Measurements from ENCODE around the gene C3orf33. TPM values are rescaled to one million over a fixed set of nuclear protein-coding genes. Genes with fewer than 3 reads are reported as not detected.

The C3orf33 gene
- polyA plus RNA-seq, 2 donors = 0.57 to 0.98 TPM

DNA sequence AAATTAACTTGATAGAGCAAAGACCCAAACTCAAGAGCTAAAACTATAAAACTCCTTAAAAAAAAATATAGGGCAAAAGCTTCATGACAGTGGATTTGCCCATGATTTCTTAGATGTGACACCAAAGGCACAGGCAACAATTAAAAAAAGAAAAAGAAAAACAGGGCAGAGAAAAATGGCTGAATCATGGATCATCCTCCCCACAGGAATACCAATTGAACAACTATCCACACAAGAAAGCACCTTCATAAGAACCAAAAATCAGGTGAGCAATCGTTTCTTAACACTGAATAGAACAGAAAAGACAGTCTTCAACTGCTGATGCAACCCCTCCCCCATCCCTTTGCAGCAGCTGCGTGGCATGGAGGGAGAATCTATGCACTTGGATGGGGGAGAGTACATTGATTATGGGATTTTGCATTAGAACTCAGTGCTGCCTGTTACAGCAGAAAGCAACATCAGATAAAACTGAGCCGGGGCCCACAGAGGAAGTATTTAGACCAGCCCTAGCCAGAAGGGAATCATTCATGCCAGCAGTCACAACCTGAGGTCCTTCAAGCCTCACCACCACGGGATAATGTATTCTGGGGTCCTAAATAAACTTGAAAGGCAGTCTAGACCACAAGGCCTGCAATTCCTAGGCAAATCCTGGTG lies 15.7 kb downstream of the C3orf33 start:
- Histone ChIP-seq H3K27ac (ENCODE audit: low read depth in 2 of 2, low read length in 1 of 2) (no peak overlapping the region), H3K4me3 (ENCODE audit: low read depth in 1 of 2, low read length in 2 of 2) (no peak overlapping the region), H3K9me3 (ENCODE audit: control insufficient read depth in 2 of 2, insufficient read depth in 1 of 2, low read depth in 1 of 2, low read length in 1 of 2) (no peaks in the 10 kb centered on the region), H3K27me3 (ENCODE audit: control insufficient read depth in 1 of 2, insufficient read depth in 2 of 2, low read length in 2 of 2) (no peaks in the 10 kb centered on the region), H3K36me3 (ENCODE audit: control insufficient read depth in 2 of 2, insufficient read depth in 2 of 2, low read length in 1 of 2) (peaks cover 0 to 6% of the 10 kb centered on the region in 2 donors), H3K4me1 (ENCODE audit: control insufficient read depth in 2 of 2, insufficient read depth in 2 of 2, low read length in 1 of 2) (no peaks in the 10 kb centered on the region)
- WGBS, 2 donors = 77 to 88% methylated on average over 4 of the region's 4 CpGs

DNA sequence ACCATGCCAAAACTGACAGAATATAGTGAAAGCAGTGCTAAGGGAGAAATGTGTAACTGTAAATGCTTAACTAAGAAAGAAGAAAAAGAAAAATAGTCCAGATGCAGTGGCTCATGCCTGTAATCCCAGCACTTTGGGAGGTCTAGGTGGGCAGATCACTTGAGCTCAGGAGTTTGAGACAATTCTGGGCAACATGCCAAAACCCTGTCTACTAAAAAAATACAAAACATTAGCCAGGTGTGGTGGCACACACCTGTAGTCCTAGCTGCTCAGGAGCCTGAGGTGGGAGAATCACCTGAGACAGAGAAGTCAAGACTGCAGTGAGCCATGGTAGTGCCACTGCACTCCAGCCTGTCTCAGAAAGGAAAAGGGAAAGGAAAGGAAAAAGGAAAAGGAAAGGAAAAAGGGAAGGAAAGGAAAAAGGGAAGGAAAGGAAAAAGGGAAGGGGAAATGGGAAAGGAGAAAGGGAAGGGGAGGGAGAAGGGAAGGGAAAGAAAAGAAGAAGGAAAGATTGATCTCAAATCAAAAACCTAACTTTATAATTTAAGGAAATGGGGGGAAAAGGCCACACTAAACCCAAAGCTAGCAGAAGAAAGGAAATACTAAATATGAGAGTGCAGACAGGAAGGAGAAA lies 20.3 kb downstream of the C3orf33 start:
- H3K27me3 ChIP-seq (ENCODE audit: control insufficient read depth in 1 of 2, insufficient read depth in 2 of 2, low read length in 2 of 2) = no peaks in the 10 kb centered on the region

DNA sequence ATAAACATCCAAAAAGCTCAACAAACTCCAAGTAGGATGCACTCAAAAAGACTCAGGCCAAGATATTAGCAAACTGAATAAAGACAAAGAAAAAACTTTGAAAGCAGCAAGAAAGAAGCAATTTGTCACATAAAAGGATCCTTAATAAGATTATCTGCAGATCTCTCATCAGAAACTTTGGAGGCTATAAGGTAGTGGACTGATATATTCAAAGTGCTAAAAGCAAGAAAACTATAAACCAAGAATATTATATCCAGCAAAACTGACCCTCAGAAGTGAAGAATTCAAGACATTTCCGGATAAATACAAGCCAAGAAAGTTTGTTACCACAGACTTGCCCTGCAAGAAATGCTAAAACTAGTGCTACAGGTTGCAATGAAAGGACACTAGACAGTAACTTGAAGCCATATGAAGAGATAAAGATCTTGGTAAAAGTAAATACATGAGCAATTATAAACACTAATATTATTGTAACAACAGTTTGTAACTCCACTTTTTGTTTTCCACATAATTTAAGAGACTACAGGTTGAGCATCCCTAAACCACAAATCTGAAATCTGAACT lies 23.6 kb downstream of the C3orf33 start:
- no peaks in the 10 kb centered on the region for H3K36me3 ChIP-seq (ENCODE audit: control insufficient read depth in 2 of 2, insufficient read depth in 2 of 2, low read length in 1 of 2)
- H3K27ac ChIP-seq (ENCODE audit: low read depth in 2 of 2, low read length in 1 of 2) = no peak overlapping the region
- no peak overlapping the region for H3K4me3 ChIP-seq (ENCODE audit: low read depth in 1 of 2, low read length in 2 of 2)
- H3K9me3 ChIP-seq (ENCODE audit: control insufficient read depth in 2 of 2, insufficient read depth in 1 of 2, low read depth in 1 of 2, low read length in 1 of 2) = no peaks in the 10 kb centered on the region
- H3K4me1 ChIP-seq (ENCODE audit: control insufficient read depth in 2 of 2, insufficient read depth in 2 of 2, low read length in 1 of 2) = no peaks in the 10 kb centered on the region
- 96 to 99% methylated on average over 1 of the region's 1 CpG for WGBS, 2 donors
- no peaks in the 10 kb centered on the region for H3K27me3 ChIP-seq (ENCODE audit: control insufficient read depth in 1 of 2, insufficient read depth in 2 of 2, low read length in 2 of 2)

More for the DNA sequence above, 20.3 kb downstream of the C3orf33 start:
- Histone ChIP-seq H3K4me1 (ENCODE audit: control insufficient read depth in 2 of 2, insufficient read depth in 2 of 2, low read length in 1 of 2) (no peaks in the 10 kb centered on the region), H3K4me3 (ENCODE audit: low read depth in 1 of 2, low read length in 2 of 2) (no peak overlapping the region), H3K9me3 (ENCODE audit: control insufficient read depth in 2 of 2, insufficient read depth in 1 of 2, low read depth in 1 of 2, low read length in 1 of 2) (no peaks in the 10 kb centered on the region), H3K27ac (ENCODE audit: low read depth in 2 of 2, low read length in 1 of 2) (no peak overlapping the region), H3K36me3 (ENCODE audit: control insufficient read depth in 2 of 2, insufficient read depth in 2 of 2, low read length in 1 of 2) (no peaks in the 10 kb centered on the region)

DNA sequence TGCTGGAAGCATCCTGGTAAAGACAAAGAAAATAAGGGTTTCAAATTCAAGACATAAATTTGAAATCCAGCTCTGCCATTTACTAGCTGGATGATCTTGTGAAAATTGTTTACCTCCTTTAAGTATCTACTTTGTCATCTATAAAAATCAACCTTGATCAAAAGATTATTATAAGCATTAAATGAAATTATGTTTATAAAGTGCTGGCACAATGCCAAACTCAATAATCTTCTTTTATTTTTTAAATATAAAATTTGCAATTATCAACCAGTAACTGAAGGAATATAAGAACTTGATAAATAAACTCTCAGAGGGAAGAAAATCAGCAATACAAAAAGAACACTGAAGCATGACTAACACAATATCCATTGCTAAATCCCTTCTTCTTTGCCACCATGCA lies 25.8 kb downstream of the C3orf33 start:
- Histone ChIP-seq H3K9me3 (ENCODE audit: control insufficient read depth in 2 of 2, insufficient read depth in 1 of 2, low read depth in 1 of 2, low read length in 1 of 2) (no peaks in the 10 kb centered on the region), H3K4me3 (ENCODE audit: low read depth in 1 of 2, low read length in 2 of 2) (no peak overlapping the region), H3K36me3 (ENCODE audit: control insufficient read depth in 2 of 2, insufficient read depth in 2 of 2, low read length in 1 of 2) (no peaks in the 10 kb centered on the region), H3K4me1 (ENCODE audit: control insufficient read depth in 2 of 2, insufficient read depth in 2 of 2, low read length in 1 of 2) (no peaks in the 10 kb centered on the region), H3K27ac (ENCODE audit: low read depth in 2 of 2, low read length in 1 of 2) (no peak overlapping the region), H3K27me3 (ENCODE audit: control insufficient read depth in 1 of 2, insufficient read depth in 2 of 2, low read length in 2 of 2) (no peaks in the 10 kb centered on the region)

DNA sequence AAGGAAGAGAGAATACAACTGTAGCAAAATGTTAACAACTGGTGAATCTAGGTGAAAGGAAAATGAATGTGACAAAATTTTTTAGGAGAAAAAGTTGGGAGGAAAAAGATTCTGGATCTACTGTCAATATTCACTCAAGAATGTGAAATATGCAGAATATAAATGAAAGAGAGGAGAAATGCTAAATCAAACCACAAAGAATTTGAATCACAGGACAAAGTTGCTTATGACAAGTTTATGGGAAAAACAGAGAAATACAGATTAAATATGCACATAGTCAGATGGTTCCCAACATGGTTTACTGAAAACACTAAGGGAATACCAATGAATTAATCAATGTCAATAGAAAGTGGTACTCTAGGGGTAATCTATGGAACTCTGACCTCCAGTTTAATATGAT lies 27.6 kb downstream of the C3orf33 start:
- H3K27ac ChIP-seq (ENCODE audit: low read depth in 2 of 2, low read length in 1 of 2) = no peak overlapping the region
- H3K4me1 ChIP-seq (ENCODE audit: control insufficient read depth in 2 of 2, insufficient read depth in 2 of 2, low read length in 1 of 2) = no peaks in the 10 kb centered on the region
- H3K9me3 ChIP-seq (ENCODE audit: control insufficient read depth in 2 of 2, insufficient read depth in 1 of 2, low read depth in 1 of 2, low read length in 1 of 2) = no peaks in the 10 kb centered on the region
- H3K4me3 ChIP-seq (ENCODE audit: low read depth in 1 of 2, low read length in 2 of 2) = no peak overlapping the region
- no peaks in the 10 kb centered on the region for H3K27me3 ChIP-seq (ENCODE audit: control insufficient read depth in 1 of 2, insufficient read depth in 2 of 2, low read length in 2 of 2)
- H3K36me3 ChIP-seq (ENCODE audit: control insufficient read depth in 2 of 2, insufficient read depth in 2 of 2, low read length in 1 of 2) = no peaks in the 10 kb centered on the region

DNA sequence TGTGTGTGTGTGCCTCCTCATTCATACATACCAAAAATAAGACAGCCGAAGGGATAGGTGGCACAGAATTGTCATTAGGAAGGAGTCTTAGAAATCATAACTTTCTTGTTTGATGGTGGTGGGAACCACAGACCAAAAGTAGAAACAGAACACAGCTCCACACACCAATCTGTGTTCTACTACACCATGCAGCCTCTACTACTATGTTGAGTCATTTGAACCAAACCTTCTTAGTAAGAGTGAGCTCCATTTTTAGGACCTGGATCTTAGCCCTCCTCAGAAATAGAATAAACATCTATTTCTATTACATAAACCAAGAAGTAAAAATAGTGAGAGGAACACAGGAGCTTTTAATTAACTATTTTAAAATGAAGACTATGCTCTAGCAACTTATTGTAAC lies 33.3 kb downstream of the C3orf33 start:
- Histone ChIP-seq H3K4me3 (ENCODE audit: low read depth in 1 of 2, low read length in 2 of 2) (no peak overlapping the region), H3K27ac (ENCODE audit: low read depth in 2 of 2, low read length in 1 of 2) (no peak overlapping the region), H3K9me3 (ENCODE audit: control insufficient read depth in 2 of 2, insufficient read depth in 1 of 2, low read depth in 1 of 2, low read length in 1 of 2) (peaks cover 0 to 7% of the 10 kb centered on the region in 2 donors), H3K4me1 (ENCODE audit: control insufficient read depth in 2 of 2, insufficient read depth in 2 of 2, low read length in 1 of 2) (no peaks in the 10 kb centered on the region), H3K36me3 (ENCODE audit: control insufficient read depth in 2 of 2, insufficient read depth in 2 of 2, low read length in 1 of 2) (peaks cover 0 to 3% of the 10 kb centered on the region in 2 donors), H3K27me3 (ENCODE audit: control insufficient read depth in 1 of 2, insufficient read depth in 2 of 2, low read length in 2 of 2) (no peaks in the 10 kb centered on the region)
- WGBS, 2 donors = 84 to 91% methylated on average over 1 of the region's 1 CpG

DNA sequence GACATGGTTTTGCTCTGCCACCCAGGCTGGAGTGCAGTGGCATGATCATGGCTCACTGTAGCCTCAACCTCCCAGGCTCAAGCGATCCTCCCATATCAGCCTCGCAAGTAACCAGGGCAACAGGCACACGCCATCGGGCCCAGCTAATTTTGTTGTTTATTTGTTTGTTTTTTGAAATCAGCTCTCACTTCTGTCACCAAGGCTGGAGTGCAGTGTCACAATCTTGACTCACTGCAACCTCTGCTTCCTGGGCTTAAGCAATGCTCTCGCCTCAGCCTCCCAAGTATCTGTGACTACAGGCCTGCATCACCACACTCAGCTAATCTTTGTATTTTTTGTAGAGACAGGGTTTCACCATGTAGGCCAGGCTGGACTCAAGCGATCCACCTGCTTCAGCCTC lies 35.0 kb downstream of the C3orf33 start:
- Histone ChIP-seq H3K4me1 (ENCODE audit: control insufficient read depth in 2 of 2, insufficient read depth in 2 of 2, low read length in 1 of 2) (no peaks in the 10 kb centered on the region), H3K36me3 (ENCODE audit: control insufficient read depth in 2 of 2, insufficient read depth in 2 of 2, low read length in 1 of 2) (peaks cover 0 to 3% of the 10 kb centered on the region in 2 donors), H3K4me3 (ENCODE audit: low read depth in 1 of 2, low read length in 2 of 2) (no peak overlapping the region), H3K9me3 (ENCODE audit: control insufficient read depth in 2 of 2, insufficient read depth in 1 of 2, low read depth in 1 of 2, low read length in 1 of 2) (peaks cover 0 to 7% of the 10 kb centered on the region in 2 donors), H3K27me3 (ENCODE audit: control insufficient read depth in 1 of 2, insufficient read depth in 2 of 2, low read length in 2 of 2) (no peaks in the 10 kb centered on the region), H3K27ac (ENCODE audit: low read depth in 2 of 2, low read length in 1 of 2) (no peak overlapping the region)
- 97% methylated on average over 6 of the region's 6 CpGs for WGBS, 2 donors

DNA sequence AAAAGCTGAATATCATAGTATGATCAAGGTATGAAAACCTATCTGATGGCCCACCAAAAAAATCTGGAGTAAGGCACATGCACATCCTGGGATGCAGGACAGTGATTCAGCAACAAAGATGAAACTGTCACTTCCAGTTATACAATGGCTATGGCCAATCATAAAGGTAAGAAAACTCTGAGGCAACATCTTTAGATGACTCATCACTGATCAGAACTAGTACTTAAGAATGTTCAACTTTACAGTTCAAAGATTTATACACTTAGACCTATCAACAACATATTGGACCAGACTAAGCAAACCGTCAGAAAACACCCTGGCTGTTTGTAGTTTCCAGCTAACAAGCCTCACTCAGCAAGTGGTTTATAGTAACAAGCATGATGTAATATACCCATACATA lies 39.9 kb downstream of the C3orf33 start:
- Histone ChIP-seq H3K4me3 (ENCODE audit: low read depth in 1 of 2, low read length in 2 of 2) (no peak overlapping the region), H3K4me1 (ENCODE audit: control insufficient read depth in 2 of 2, insufficient read depth in 2 of 2, low read length in 1 of 2) (no peaks in the 10 kb centered on the region), H3K27me3 (ENCODE audit: control insufficient read depth in 1 of 2, insufficient read depth in 2 of 2, low read length in 2 of 2) (no peaks in the 10 kb centered on the region), H3K36me3 (ENCODE audit: control insufficient read depth in 2 of 2, insufficient read depth in 2 of 2, low read length in 1 of 2) (peaks cover 0 to 3% of the 10 kb centered on the region in 2 donors), H3K9me3 (ENCODE audit: control insufficient read depth in 2 of 2, insufficient read depth in 1 of 2, low read depth in 1 of 2, low read length in 1 of 2) (peaks cover 0 to 7% of the 10 kb centered on the region in 2 donors), H3K27ac (ENCODE audit: low read depth in 2 of 2, low read length in 1 of 2) (no peak overlapping the region)
- WGBS, 2 donors = 76 to 79% methylated on average over 1 of the region's 1 CpG

DNA sequence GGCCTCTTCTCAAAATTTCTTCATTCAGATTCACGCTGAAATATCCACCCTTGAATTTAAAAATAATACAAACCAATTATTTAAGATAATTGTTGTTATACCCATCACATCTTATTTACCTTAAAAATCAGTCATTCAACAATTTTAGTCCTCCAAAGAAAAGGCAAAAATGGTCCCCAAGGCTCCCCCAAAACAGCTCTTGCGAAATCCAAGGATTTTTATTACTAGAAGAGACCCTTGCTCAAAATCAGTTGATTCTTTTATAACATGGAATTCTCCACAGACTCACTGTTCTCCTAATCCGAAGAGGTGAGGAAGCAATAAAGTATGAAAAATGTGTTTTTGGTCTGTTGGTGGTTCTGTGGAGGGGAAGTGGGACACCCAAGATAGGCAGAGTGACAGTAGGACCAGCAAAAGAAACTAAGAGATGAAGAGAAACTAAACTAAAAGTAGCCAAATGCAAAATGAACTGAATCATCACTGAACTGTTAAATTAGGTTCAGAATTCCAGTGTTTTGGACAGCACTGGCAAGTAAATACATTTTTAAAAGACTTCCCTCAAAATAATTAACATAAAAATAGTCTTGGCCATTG lies 42.1 kb downstream of the C3orf33 start:
- H3K4me3 ChIP-seq (ENCODE audit: low read depth in 1 of 2, low read length in 2 of 2) = no peak overlapping the region
- H3K27me3 ChIP-seq (ENCODE audit: control insufficient read depth in 1 of 2, insufficient read depth in 2 of 2, low read length in 2 of 2) = no peaks in the 10 kb centered on the region
- no peak overlapping the region for H3K27ac ChIP-seq (ENCODE audit: low read depth in 2 of 2, low read length in 1 of 2)
- H3K36me3 ChIP-seq (ENCODE audit: control insufficient read depth in 2 of 2, insufficient read depth in 2 of 2, low read length in 1 of 2) = no peaks in the 10 kb centered on the region
- no peaks in the 10 kb centered on the region for H3K4me1 ChIP-seq (ENCODE audit: control insufficient read depth in 2 of 2, insufficient read depth in 2 of 2, low read length in 1 of 2)
- WGBS, 2 donors = 88 to 90% methylated on average over 3 of the region's 3 CpGs
- no peaks in the 10 kb centered on the region for H3K9me3 ChIP-seq (ENCODE audit: control insufficient read depth in 2 of 2, insufficient read depth in 1 of 2, low read depth in 1 of 2, low read length in 1 of 2)

All from esophagus (tissue), 2 donors.